ENCODE results near the gene TOP2A.

DNA sequence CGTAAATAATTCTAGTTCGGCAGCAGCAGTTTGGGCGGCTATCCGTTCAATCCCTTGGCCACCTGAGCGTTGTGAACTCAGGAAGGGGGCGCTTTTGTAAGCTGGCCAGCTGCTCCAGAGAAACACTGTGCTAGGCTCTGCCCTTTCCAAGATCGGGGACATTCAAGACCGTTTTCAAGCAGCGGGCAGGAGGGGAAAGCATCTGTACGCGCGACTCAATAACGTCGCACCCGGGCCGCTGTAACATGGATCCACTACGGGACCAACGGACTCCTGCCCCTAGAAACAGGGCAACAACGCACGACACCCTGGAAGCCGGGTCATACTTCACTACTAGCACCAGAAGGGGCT lies 463 bp downstream of the TOP2A start:
- no peak for TF ChIP-seq HDGF (IDR thresholded peaks at IDR 0.05; ENCODE audit: borderline replicate concordance)
- TF ChIP-seq FOXM1 (IDR thresholded peaks at IDR 0.05; ENCODE audit: borderline replicate concordance) = no peak
- TF ChIP-seq NFRKB (IDR thresholded peaks at IDR 0.05) = no peak
- TF ChIP-seq LEF1 (IDR thresholded peaks at IDR 0.05; ENCODE audit: borderline replicate concordance) = no peak
- TF ChIP-seq SP1 (IDR thresholded peaks at IDR 0.05) = no peak
- TF ChIP-seq ELF4 (IDR thresholded peaks at IDR 0.05) = no peak
- no peak for TF ChIP-seq BHLHE40 (IDR thresholded peaks at IDR 0.05; ENCODE audit: borderline replicate concordance)
- no peak for TF ChIP-seq PKNOX1 (IDR thresholded peaks at IDR 0.05)
- TF ChIP-seq CTBP1 (IDR thresholded peaks at IDR 0.05; ENCODE audit: borderline replicate concordance) = no peak
- TF ChIP-seq FOXA1 (IDR thresholded peaks at IDR 0.05) = no peak
- TF ChIP-seq ZNF384 (IDR thresholded peaks at IDR 0.05) = no peak

All from HEK293T (cell line).